Colonic mucosa (tissue), 4 donors: ENCODE data around the gene MID2. TPM values are rescaled to one million over a fixed set of nuclear protein-coding genes. Genes with fewer than 3 reads are reported as not detected.
"Not testable (repeated sequence)": the region's sequence is repeated elsewhere in the genome, so short reads cannot be mapped to it uniquely, and the experiment has no call there.

Experiments used
- DNase-seq: peaks from one replicate; pipeline ENCODE4 v3.0.0-alpha.2; 2020
- H3K27ac ChIP-seq: fragments of 200-600 bp; one replicate; pipeline ENCODE4 v1.8.0; 2021
- H3K27me3 ChIP-seq: fragments of 200-600 bp; one replicate; pipeline ENCODE4 v1.8.0; 2021
- H3K36me3 ChIP-seq: fragments of 200-600 bp; one replicate; pipeline ENCODE4 v1.8.0; 2021
- H3K4me1 ChIP-seq: fragments of 200-600 bp; one replicate; pipeline ENCODE4 v1.8.0; 2021; ENCODE audit warnings: mild to moderate bottlenecking
- H3K4me3 ChIP-seq: fragments of 200-600 bp; one replicate; pipeline ENCODE4 v1.8.0; 2021
- H3K9ac ChIP-seq, 2 donors: one replicate each; pipeline ENCODE4 v1.7.0; 2013; ENCODE audit warnings: control low read depth in 2 of 2, low read depth in 2 of 2, low read length in 2 of 2
- H3K9me3 ChIP-seq: fragments of 200-600 bp; one replicate; pipeline ENCODE4 v1.8.0; 2021
- CTCF ChIP-seq: fragments of 200-600 bp; IDR thresholded peaks from one replicate; pipeline ENCODE4 v1.8.0; 2022; ENCODE audit warnings: antibody characterized with exemption, mild to moderate bottlenecking
- intact Hi-C: fragments of 100-400 bp; cut with DNase I; formaldehyde crosslinking; loops from one replicate; pipeline ENCODE4 v1.14.1; 2022
- total RNA-seq, 2 donors: library from RNA; stranded (reverse); fragmentation: NEBNext Ultra II Directional in 1 of 2; extraction: Animal tissue kit (Norgen Biotek cat#: 25700) in 1 of 2; gene quantifications; one replicate each; pipeline ENCODE4 v1.2.1, GENCODE V29; 2021
- donor health status: healthy.
- donor health status: DM: no; HTN: no; CAD: no.
- donor health status: DM: no; HTN: no; CAD: no.

Gene MID2
- total RNA-seq, 2 donors from 2014 or later = 5.4 to 6.3 TPM

- TF ChIP-seq CTCF = no peak
- intact Hi-C loops = no loop called here
These were observed 21.2 kb upstream of the MID2 start for GRCh38 chrX:107804427-107804826.

GRCh38 chrX:107805179-107805578 lies 20.5 kb upstream of the MID2 start:
- H3K36me3 ChIP-seq = no peaks in the 10 kb centered on the region
- no peak overlapping the region for H3K9ac ChIP-seq
- H3K4me3 ChIP-seq = no peak overlapping the region
- no peak for TF ChIP-seq CTCF
- intact Hi-C loops = no loop called here
- H3K4me1 ChIP-seq = no peaks in the 10 kb centered on the region
- H3K27ac ChIP-seq = no peak overlapping the region
- DNase-seq = no peak
- H3K27me3 ChIP-seq = no peaks in the 10 kb centered on the region
- H3K9me3 ChIP-seq = no peaks in the 10 kb centered on the region

More at GRCh38 chrX:107804427-107804826, 21.2 kb upstream of the MID2 start:
- no peak overlapping the region for H3K27ac ChIP-seq
- no peak overlapping the region for H3K4me3 ChIP-seq
- no peaks in the 10 kb centered on the region for H3K36me3 ChIP-seq
- peaks cover 7% of the 10 kb centered on the region for H3K27me3 ChIP-seq
- H3K9me3 ChIP-seq = no peaks in the 10 kb centered on the region
- no peak for DNase-seq
- no peak overlapping the region for H3K9ac ChIP-seq
- H3K4me1 ChIP-seq = no peaks in the 10 kb centered on the region

- H3K4me1 ChIP-seq, intact Hi-C loops: not testable (repeated sequence)
These were observed 15.6 kb upstream of the MID2 start for GRCh38 chrX:107810053-107810452.

GRCh38 chrX:107818900-107819521 lies 6.7 kb upstream of the MID2 start:
- H3K36me3 ChIP-seq = no peaks in the 10 kb centered on the region
- intact Hi-C loops = no loop called here
- no peak for DNase-seq
- H3K27ac ChIP-seq = no peak overlapping the region
- no peaks in the 10 kb centered on the region for H3K4me1 ChIP-seq
- H3K4me3 ChIP-seq = no peak overlapping the region
- no peaks in the 10 kb centered on the region for H3K27me3 ChIP-seq
- H3K9ac ChIP-seq = no peak overlapping the region
- no peak for TF ChIP-seq CTCF
- H3K9me3 ChIP-seq = no peaks in the 10 kb centered on the region

More at GRCh38 chrX:107810053-107810452, 15.6 kb upstream of the MID2 start:
- H3K9me3 ChIP-seq, H3K36me3 ChIP-seq, H3K27me3 ChIP-seq, H3K27ac ChIP-seq, DNase-seq, H3K4me3 ChIP-seq, H3K9ac ChIP-seq: not testable (repeated sequence)

- Histone ChIP-seq H3K4me3 (no peak overlapping the region), H3K9me3 (no peaks in the 10 kb centered on the region), H3K27ac (no peak overlapping the region), H3K9ac (no peak overlapping the region), H3K4me1 (no peaks in the 10 kb centered on the region), H3K36me3 (no peaks in the 10 kb centered on the region), H3K27me3 (no peaks in the 10 kb centered on the region)
- DNase-seq = no peak
- TF ChIP-seq CTCF = no peak
- intact Hi-C loops = no loop called here
These were observed 2.6 kb upstream of the MID2 start for GRCh38 chrX:107823042-107823441.

- no peak overlapping the region for H3K9ac ChIP-seq
- DNase-seq = no peak
- H3K4me1 ChIP-seq = no peaks in the 10 kb centered on the region
- H3K9me3 ChIP-seq = no peaks in the 10 kb centered on the region
- no peak for TF ChIP-seq CTCF
- intact Hi-C loops = no loop called here
- H3K27ac ChIP-seq = no peak overlapping the region
- H3K4me3 ChIP-seq = no peak overlapping the region
- H3K36me3 ChIP-seq = no peaks in the 10 kb centered on the region
- H3K27me3 ChIP-seq = no peaks in the 10 kb centered on the region
These were observed 2.2 kb upstream of the MID2 start for GRCh38 chrX:107823456-107823855.
